OCI-LY3 (cell line): ENCODE data around the gene NCKAP5.

Experiments
- H2AFZ ChIP-seq: fragments of 200-600, 300-600 bp; shearing (Covaris generic); 2 replicates; pipeline ENCODE4 v1.6.0; 2014; ENCODE audit warnings: antibody characterized with exemption, low read depth, low read length
- H3K27ac ChIP-seq: fragments of 200-600, 300-600 bp; sonication (generic); 2 replicates; pipeline ENCODE4 v1.5.1; 2014; ENCODE audit warnings: mild to moderate bottlenecking, low read length, moderate library complexity, mixed read lengths
- H3K27me3 ChIP-seq: fragments of 200-600, 300-600 bp; sonication (generic); 2 replicates; pipeline ENCODE4 v1.6.1; 2014; ENCODE audit warnings: low read depth, low read length, mixed read lengths
- H3K36me3 ChIP-seq: fragments of 200-600, 300-600 bp; sonication (generic); replicated peaks from 2 replicates; pipeline ENCODE3; 2014; ENCODE audit warnings: low read depth, low read length, mixed read lengths
- H3K4me1 ChIP-seq: fragments of 300-600, 200-600 bp; sonication (generic); 2 replicates; pipeline ENCODE4 v1.6.1; 2014; ENCODE audit warnings: low read length, mixed read lengths
- H3K4me2 ChIP-seq: fragments of 200-600, 300-600 bp; sonication (generic); 2 replicates; pipeline ENCODE4 v1.6.1; 2014; ENCODE audit warnings: low read length, mixed read lengths
- H3K4me3 ChIP-seq: fragments of 300-600, 200-600 bp; sonication (generic); 2 replicates; pipeline ENCODE4 v1.5.1; 2014; ENCODE audit warnings: antibody characterized with exemption, mild to moderate bottlenecking, low read length, moderate library complexity
- H3K79me2 ChIP-seq: fragments of 300-600, 200-600 bp; shearing (Covaris generic); 2 replicates; pipeline ENCODE4 v1.6.1; 2014; ENCODE audit warnings: mild to moderate bottlenecking, low read length, mixed read lengths
- H3K9ac ChIP-seq: fragments of 300-600, 200-600 bp; shearing (Covaris generic); 2 replicates; pipeline ENCODE4 v1.6.0; 2014; ENCODE audit warnings: mild to moderate bottlenecking, low read length, moderate library complexity
- H3K9me3 ChIP-seq: fragments of 200-600, 300-600 bp; shearing (Covaris generic); 2 replicates; pipeline ENCODE4 v1.6.1; 2014; ENCODE audit warnings: low read length, mixed read lengths; ENCODE audit not compliant: insufficient read depth
- H4K20me1 ChIP-seq: fragments of 200-600, 300-600 bp; sonication (generic); 2 replicates; pipeline ENCODE4 v1.6.1; 2016; ENCODE audit warnings: low read length, mixed read lengths; ENCODE audit not compliant: insufficient read depth
- EZH2phosphoT487 ChIP-seq: fragments of 200-600 bp; shearing (Covaris generic); IDR thresholded peaks from 2 replicates; pipeline ENCODE4 v1.6.1; 2018; ENCODE audit warnings: antibody characterized with exemption, mixed run types, low read depth
- TF ChIP-seq, protein P1 (sequence below): fragments of 200-600, 300-600 bp; sonication (generic); IDR thresholded peaks from 2 replicates; pipeline ENCODE4 v1.5.1; 2014; ENCODE audit warnings: antibody characterized with exemption, low read length, low read depth

Gene NCKAP5

GRCh38 chr2:133378386-133378785 is 189.9 kb downstream of the NCKAP5 start:
- no peak overlapping the region for H3K9ac ChIP-seq
- TF ChIP-seq, protein P1, sequence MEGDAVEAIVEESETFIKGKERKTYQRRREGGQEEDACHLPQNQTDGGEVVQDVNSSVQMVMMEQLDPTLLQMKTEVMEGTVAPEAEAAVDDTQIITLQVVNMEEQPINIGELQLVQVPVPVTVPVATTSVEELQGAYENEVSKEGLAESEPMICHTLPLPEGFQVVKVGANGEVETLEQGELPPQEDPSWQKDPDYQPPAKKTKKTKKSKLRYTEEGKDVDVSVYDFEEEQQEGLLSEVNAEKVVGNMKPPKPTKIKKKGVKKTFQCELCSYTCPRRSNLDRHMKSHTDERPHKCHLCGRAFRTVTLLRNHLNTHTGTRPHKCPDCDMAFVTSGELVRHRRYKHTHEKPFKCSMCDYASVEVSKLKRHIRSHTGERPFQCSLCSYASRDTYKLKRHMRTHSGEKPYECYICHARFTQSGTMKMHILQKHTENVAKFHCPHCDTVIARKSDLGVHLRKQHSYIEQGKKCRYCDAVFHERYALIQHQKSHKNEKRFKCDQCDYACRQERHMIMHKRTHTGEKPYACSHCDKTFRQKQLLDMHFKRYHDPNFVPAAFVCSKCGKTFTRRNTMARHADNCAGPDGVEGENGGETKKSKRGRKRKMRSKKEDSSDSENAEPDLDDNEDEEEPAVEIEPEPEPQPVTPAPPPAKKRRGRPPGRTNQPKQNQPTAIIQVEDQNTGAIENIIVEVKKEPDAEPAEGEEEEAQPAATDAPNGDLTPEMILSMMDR: no peak
- TF ChIP-seq EZH2phosphoT487: no peak
- H3K4me3 ChIP-seq: no peak overlapping the region
- H3K36me3 ChIP-seq: no peaks in the 10 kb centered on the region
- no peaks in the 10 kb centered on the region for H4K20me1 ChIP-seq
- H3K27me3 ChIP-seq: no peaks in the 10 kb centered on the region
- H3K4me2 ChIP-seq: no peak overlapping the region
- H3K4me1 ChIP-seq: no peaks in the 10 kb centered on the region
- no peak overlapping the region for H3K27ac ChIP-seq
- H3K79me2 ChIP-seq: no peaks in the 10 kb centered on the region
- no peak overlapping the region for H2AFZ ChIP-seq
- no peaks in the 10 kb centered on the region for H3K9me3 ChIP-seq

- H3K9ac ChIP-seq: no peak overlapping the region
- H3K4me3 ChIP-seq: no peak overlapping the region
- H3K9me3 ChIP-seq: no peaks in the 10 kb centered on the region
- H3K27me3 ChIP-seq: no peaks in the 10 kb centered on the region
- H3K79me2 ChIP-seq: no peaks in the 10 kb centered on the region
- H2AFZ ChIP-seq: no peak overlapping the region
- H3K36me3 ChIP-seq: no peaks in the 10 kb centered on the region
- no peak overlapping the region for H3K27ac ChIP-seq
- H3K4me2 ChIP-seq: no peak overlapping the region
- no peaks in the 10 kb centered on the region for H4K20me1 ChIP-seq
- no peak for TF ChIP-seq EZH2phosphoT487
- TF ChIP-seq, protein P1: no peak
- H3K4me1 ChIP-seq: no peaks in the 10 kb centered on the region
These were observed 190.7 kb downstream of the NCKAP5 start for GRCh38 chr2:133377599-133377998.

GRCh38 chr2:133377021-133377481 is 191.2 kb downstream of the NCKAP5 start:
- Histone ChIP-seq H3K36me3 (no peaks in the 10 kb centered on the region), H2AFZ (no peak overlapping the region), H3K4me2 (no peak overlapping the region), H3K9ac (no peak overlapping the region), H3K4me3 (no peak overlapping the region), H3K27ac (no peak overlapping the region), H3K79me2 (no peaks in the 10 kb centered on the region), H3K4me1 (no peaks in the 10 kb centered on the region), H3K9me3 (no peaks in the 10 kb centered on the region), H3K27me3 (no peaks in the 10 kb centered on the region), H4K20me1 (no peaks in the 10 kb centered on the region)
- TF ChIP-seq EZH2phosphoT487: no peak
- TF ChIP-seq, protein P1: no peak

- H3K27ac ChIP-seq: no peak overlapping the region
- H3K4me2 ChIP-seq: no peak overlapping the region
- no peaks in the 10 kb centered on the region for H3K27me3 ChIP-seq
These were observed 193.5 kb downstream of the NCKAP5 start for GRCh38 chr2:133374781-133375180.

More at GRCh38 chr2:133374781-133375180, 193.5 kb downstream of the NCKAP5 start:
- Histone ChIP-seq H3K79me2 (no peaks in the 10 kb centered on the region), H3K4me1 (no peaks in the 10 kb centered on the region), H3K9ac (no peak overlapping the region), H3K9me3 (no peaks in the 10 kb centered on the region), H3K4me3 (no peak overlapping the region), H4K20me1 (no peaks in the 10 kb centered on the region), H2AFZ (no peak overlapping the region), H3K36me3 (no peaks in the 10 kb centered on the region)
- TF ChIP-seq, protein P1: no peak
